Lower leg skin (tissue), 4 donors: ENCODE data around the gene FZD10. TPM values are rescaled to one million over a fixed set of nuclear protein-coding genes. Genes with fewer than 3 reads are reported as not detected.

Experiments
- DNase-seq, 2 donors: peaks; one replicate each; pipeline ENCODE4 v3.0.0-alpha.2; 2019; ENCODE audit warnings: low spot score in 2 of 2
- H3K4me3 ChIP-seq: fragments of 200-600 bp; sonication (generic); 2 replicates; pipeline ENCODE4 v1.5.1; 2017; ENCODE audit warnings: mild to moderate bottlenecking, low read depth; ENCODE audit not compliant: poor library complexity, severe bottlenecking
- POLR2A ChIP-seq, 2 donors: fragments of 450-650 bp; IDR thresholded peaks; one replicate each; pipeline ENCODE4 v1.6.1; 2016 to 2017; ENCODE audit warnings: antibody characterized with exemption in 2 of 2, mild to moderate bottlenecking in 1 of 2, moderate library complexity in 1 of 2
- WGBS, 2 donors: methylation state at CpG; one replicate each; pipeline ENCODE4 v1.1.5; 2018; 5-methylcytosine and 5-hydroxymethylcytosine counted together
- intact Hi-C: fragments of 100-400 bp; cut with DNase I; formaldehyde crosslinking; loops from one replicate; pipeline ENCODE4 v1.15.0; 2023; ENCODE audit warnings: low total_unique reads
- total RNA-seq, 4 donors: library from RNA; depleted of rRNA; stranded (reverse); fragments of >200 nt; gene quantifications; one replicate each; pipeline ENCODE4 v1.1.0, GENCODE V29; 2016
- TF ChIP-seq, protein P1 (sequence below), 3 donors: fragments of 450-650 bp; IDR thresholded peaks; one replicate each; pipeline ENCODE4 v1.5.1; 2016; ENCODE audit warnings: antibody characterized with exemption in 3 of 3, mild to moderate bottlenecking in 3 of 3, moderate library complexity in 2 of 3

The FZD10 gene
- total RNA-seq, 4 donors from 2014 or later = 11.0 to 33.2 (median 19.3) TPM

DNA sequence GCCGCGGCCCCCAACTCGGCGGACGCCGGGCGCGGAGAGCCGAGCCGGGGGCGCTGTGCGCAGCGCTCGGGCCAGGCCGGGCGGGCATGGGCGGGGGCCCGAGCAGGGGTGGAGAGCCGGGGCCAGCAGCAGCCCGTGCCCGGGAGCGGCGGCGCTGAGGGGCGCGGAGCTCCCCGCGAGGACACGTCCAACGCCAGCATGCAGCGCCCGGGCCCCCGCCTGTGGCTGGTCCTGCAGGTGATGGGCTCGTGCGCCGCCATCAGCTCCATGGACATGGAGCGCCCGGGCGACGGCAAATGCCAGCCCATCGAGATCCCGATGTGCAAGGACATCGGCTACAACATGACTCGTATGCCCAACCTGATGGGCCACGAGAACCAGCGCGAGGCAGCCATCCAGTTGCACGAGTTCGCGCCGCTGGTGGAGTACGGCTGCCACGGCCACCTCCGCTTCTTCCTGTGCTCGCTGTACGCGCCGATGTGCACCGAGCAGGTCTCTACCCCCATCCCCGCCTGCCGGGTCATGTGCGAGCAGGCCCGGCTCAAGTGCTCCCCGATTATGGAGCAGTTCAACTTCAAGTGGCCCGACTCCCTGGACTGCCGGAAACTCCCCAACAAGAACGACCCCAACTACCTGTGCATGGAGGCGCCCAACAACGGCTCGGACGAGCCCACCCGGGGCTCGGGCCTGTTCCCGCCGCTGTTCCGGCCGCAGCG lies 639 bp downstream of the FZD10 start:
- H3K4me3 ChIP-seq = peak overlapping the region; percentile 33
- WGBS, 2 donors = 0 to 6% methylated on average over 4 to 33 of the region's 78 CpGs
- intact Hi-C loops = no loop called here
- peak in 1 of 2 donors; percentile 87 for DNase-seq
- no peak for TF ChIP-seq POLR2A (IDR thresholded peaks at IDR 0.05)
- TF ChIP-seq, protein P1, sequence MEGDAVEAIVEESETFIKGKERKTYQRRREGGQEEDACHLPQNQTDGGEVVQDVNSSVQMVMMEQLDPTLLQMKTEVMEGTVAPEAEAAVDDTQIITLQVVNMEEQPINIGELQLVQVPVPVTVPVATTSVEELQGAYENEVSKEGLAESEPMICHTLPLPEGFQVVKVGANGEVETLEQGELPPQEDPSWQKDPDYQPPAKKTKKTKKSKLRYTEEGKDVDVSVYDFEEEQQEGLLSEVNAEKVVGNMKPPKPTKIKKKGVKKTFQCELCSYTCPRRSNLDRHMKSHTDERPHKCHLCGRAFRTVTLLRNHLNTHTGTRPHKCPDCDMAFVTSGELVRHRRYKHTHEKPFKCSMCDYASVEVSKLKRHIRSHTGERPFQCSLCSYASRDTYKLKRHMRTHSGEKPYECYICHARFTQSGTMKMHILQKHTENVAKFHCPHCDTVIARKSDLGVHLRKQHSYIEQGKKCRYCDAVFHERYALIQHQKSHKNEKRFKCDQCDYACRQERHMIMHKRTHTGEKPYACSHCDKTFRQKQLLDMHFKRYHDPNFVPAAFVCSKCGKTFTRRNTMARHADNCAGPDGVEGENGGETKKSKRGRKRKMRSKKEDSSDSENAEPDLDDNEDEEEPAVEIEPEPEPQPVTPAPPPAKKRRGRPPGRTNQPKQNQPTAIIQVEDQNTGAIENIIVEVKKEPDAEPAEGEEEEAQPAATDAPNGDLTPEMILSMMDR (IDR thresholded peaks at IDR 0.05) = no peak

DNA sequence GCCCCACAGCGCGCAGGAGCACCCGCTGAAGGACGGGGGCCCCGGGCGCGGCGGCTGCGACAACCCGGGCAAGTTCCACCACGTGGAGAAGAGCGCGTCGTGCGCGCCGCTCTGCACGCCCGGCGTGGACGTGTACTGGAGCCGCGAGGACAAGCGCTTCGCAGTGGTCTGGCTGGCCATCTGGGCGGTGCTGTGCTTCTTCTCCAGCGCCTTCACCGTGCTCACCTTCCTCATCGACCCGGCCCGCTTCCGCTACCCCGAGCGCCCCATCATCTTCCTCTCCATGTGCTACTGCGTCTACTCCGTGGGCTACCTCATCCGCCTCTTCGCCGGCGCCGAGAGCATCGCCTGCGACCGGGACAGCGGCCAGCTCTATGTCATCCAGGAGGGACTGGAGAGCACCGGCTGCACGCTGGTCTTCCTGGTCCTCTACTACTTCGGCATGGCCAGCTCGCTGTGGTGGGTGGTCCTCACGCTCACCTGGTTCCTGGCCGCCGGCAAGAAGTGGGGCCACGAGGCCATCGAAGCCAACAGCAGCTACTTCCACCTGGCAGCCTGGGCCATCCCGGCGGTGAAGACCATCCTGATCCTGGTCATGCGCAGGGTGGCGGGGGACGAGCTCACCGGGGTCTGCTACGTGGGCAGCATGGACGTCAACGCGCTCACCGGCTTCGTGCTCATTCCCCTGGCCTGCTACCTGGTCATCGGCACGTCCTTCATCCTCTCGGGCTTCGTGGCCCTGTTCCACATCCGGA lies 1.4 kb downstream of the FZD10 start:
- peak in 1 of 2 donors; percentile 84 for DNase-seq
- TF ChIP-seq POLR2A (IDR thresholded peaks at IDR 0.05) = no peak
- TF ChIP-seq, protein P1 (IDR thresholded peaks at IDR 0.05) = no peak
- H3K4me3 ChIP-seq = no peak overlapping the region
- intact Hi-C loops = no loop called here
- WGBS, 2 donors = 49 to 53% methylated on average over 56 of the region's 71 CpGs

DNA sequence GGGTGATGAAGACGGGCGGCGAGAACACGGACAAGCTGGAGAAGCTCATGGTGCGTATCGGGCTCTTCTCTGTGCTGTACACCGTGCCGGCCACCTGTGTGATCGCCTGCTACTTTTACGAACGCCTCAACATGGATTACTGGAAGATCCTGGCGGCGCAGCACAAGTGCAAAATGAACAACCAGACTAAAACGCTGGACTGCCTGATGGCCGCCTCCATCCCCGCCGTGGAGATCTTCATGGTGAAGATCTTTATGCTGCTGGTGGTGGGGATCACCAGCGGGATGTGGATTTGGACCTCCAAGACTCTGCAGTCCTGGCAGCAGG lies 1.9 kb downstream of the FZD10 start:
- intact Hi-C loops = no loop called here
- 62 to 84% methylated on average over 16 to 18 of the region's 18 CpGs for WGBS, 2 donors
- DNase-seq = peak in 1 of 2 donors; percentile 76
- TF ChIP-seq, protein P1 (IDR thresholded peaks at IDR 0.05) = no peak
- no peak for TF ChIP-seq POLR2A (IDR thresholded peaks at IDR 0.05)
- H3K4me3 ChIP-seq = no peak overlapping the region

DNA sequence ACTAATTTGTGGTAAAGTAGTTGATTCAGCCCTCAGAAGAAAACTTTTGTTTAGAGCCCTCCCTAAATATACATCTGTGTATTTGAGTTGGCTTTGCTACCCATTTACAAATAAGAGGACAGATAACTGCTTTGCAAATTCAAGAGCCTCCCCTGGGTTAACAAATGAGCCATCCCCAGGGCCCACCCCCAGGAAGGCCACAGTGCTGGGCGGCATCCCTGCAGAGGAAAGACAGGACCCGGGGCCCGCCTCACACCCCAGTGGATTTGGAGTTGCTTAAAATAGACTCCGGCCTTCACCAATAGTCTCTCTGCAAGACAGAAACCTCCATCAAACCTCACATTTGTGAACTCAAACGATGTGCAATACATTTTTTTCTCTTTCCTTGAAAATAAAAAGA lies 2.7 kb downstream of the FZD10 start:
- DNase-seq = peak in 1 of 2 donors; percentile 76
- no peak for TF ChIP-seq POLR2A (IDR thresholded peaks at IDR 0.05)
- TF ChIP-seq, protein P1 (IDR thresholded peaks at IDR 0.05) = no peak
- intact Hi-C loops = no loop called here
- 42 to 69% methylated on average over 5 of the region's 5 CpGs for WGBS, 2 donors
- no peak overlapping the region for H3K4me3 ChIP-seq

DNA sequence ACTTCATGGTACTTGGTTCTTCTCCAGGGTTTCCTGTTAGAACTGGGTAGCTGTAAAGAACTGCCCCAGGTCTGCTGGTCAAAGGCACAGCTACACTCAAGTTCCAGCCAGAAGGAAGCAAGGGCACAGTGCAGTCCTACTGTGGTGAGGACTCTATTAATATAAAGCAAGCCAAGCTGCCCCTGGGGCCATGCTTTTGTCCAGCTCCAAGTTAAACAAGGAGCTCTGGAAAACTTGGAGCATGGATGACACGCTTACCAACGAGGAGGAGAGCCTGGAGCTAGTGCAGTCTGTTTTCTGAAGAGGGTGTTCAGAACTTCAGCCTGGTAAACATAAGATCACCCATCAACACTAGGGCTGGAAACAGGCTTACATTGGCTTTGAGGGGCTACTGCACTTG lies 4.0 kb downstream of the FZD10 start:
- 67 to 76% methylated on average over 2 of the region's 2 CpGs for WGBS, 2 donors
- TF ChIP-seq POLR2A (IDR thresholded peaks at IDR 0.05) = no peak
- TF ChIP-seq, protein P1 (IDR thresholded peaks at IDR 0.05) = no peak
- DNase-seq = peak in 1 of 2 donors; percentile 64
- intact Hi-C loops = no loop called here
- no peak overlapping the region for H3K4me3 ChIP-seq
